SH-SY5Y (cell line): ENCODE measurements around the gene DYRK2.

Source experiments
- GATA2 ChIP-seq: IDR thresholded peaks from 2 replicates; pipeline ENCODE4 v1.6.1; 2011; ENCODE audit warnings: mild to moderate bottlenecking, low read depth, low read length
- GATA3 ChIP-seq: IDR thresholded peaks from 2 replicates; pipeline ENCODE4 v1.6.1; 2011; ENCODE audit warnings: low read depth, mild to moderate bottlenecking, low read length, moderate library complexity

GRCh38 chr12:67645126-67645525 lies 3.4 kb upstream of the DYRK2 start:
- no peak for TF ChIP-seq GATA3
- no peak for TF ChIP-seq GATA2
